T-helper 1 cell (primary cell): ENCODE data around the gene CYP27B1.

Experiments
- DNase-seq, 5 donors: peaks; one replicate each; pipeline ENCODE4 v3.0.0-alpha.2; 2012 to 2020
- total RNA-seq, 4 donors: gene quantifications; one replicate each; lab custom pipeline; 2026; lab: John Stamatoyannopoulos, UW

CYP27B1 gene, protein sequence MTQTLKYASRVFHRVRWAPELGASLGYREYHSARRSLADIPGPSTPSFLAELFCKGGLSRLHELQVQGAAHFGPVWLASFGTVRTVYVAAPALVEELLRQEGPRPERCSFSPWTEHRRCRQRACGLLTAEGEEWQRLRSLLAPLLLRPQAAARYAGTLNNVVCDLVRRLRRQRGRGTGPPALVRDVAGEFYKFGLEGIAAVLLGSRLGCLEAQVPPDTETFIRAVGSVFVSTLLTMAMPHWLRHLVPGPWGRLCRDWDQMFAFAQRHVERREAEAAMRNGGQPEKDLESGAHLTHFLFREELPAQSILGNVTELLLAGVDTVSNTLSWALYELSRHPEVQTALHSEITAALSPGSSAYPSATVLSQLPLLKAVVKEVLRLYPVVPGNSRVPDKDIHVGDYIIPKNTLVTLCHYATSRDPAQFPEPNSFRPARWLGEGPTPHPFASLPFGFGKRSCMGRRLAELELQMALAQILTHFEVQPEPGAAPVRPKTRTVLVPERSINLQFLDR
- total RNA-seq, result 0.46 to 1.9 (median 0.72) reads per million in 4 donors

DNA sequence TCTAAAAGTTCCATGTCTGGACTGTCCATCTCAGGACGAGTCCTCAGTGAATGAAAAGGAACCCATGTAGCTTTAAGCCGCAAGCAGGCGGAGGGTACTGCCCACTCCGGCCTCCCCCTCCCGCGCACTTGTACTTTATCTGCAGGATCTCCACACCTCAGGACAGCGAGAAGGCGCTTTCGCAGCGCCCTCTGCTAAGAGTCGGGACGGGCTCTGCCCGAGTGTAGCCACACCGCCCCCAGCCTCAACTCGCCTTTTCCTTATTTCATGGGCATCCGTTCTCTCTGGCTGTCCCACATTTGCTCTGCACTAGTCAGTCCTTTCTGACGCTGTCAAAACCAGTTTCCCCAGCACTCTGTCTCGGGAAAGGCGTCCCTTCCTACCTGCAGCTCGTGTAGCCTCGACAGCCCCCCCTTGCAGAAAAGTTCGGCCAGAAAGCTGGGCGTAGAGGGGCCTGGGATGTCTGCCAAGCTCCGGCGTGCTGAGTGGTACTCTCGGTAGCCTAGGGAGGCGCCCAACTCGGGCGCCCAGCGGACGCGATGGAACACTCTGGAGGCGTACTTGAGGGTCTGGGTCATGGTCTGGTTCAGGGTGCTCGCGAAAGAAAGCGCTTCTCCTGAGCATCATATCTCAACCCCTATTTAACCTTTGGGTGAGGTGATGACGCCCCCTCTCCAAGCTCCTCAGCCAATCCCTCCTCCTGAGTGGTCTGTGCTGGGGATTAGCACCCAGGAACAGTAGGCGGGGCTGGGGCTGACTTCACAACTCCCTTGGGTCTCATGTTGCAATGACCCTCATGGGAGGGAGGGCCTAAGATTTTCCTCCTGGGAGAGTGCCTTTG is at the start of gene CYP27B1:
Gene CYP27B1, minus strand, starts transcription at position 615 of the 841 bp plus-strand sequence. Its CDS starts 37 bp downstream, at position 578.
- no peak for DNase-seq

DNA sequence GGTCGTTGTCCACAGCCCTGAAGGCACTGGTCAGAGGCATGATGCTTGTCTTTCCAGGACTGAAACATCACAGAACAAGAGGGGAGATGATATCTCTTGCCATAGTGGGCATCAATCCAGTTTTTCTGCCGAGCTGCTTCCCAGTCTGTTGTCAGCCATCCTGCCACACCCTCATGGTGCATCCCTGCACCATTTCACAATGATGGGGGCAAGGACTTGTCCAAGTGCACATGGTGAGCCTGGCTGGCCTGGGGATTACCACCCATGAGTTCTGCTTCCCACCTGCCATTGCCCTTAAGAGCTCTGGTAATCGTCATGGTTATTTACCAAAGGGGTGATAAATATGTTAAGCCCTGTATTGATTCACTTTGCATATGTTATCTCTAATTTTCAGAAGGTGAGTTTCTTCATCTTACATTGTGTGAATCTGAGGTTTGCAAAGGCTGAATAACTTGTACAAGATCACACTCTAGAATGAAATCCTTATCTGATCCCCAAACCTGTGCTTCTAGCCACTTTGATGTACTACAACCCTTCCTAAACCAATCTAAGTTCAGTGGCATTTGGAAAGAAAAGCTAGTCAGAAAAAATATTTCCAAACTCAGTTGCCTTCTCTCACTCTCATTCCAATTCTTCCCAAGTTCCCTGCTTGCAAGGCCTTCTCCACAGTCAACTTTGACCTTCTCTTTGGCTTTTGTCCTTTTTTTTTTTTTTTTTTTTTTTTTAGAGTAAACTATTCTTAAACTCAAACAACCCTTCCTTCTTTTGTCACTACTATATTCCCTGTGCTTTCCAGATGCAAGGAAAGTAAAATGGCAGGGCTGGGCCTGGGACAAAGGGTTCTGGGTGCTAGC is 49.4 kb upstream of the CYP27B1 start:
- no peak for DNase-seq

DNA sequence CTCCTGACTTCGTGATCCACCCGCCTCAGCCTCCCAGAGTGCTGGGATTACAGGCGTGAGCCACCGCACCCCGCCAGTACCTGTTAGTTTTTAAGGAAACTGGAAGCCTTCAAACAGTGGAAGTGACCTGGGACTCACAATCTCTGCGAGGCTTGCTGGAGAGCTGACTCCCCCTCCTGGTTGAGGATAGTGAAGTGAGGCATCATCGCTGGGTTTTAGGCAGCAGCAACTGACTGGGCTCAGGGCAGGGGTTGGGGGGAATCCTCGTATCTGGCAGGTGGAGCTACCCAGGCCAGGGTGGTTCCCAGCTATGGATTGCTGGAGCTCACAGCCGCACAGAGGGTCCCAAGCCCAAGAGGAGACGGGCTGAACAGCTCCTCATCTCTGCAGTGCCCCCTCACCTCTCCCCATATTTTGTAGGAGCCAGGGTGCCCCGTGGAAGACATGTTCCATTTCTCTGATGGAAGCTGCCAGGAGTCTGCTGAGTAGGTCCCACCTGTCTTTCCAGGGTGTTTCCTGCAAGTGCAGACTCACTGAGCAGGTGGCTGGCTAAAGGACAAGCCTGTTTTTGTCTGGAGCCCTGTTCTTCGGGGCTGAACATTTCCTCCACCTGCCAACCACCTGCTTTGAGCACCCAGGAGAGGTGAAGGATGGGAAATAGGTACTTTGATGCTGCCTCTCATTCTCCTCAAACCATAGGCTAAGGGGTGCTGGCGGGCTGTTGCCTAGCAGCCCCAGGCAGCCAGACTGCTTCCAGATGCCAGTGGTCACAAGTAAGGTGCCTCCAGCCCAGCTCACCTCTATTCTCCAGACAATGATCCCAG is 48.5 kb upstream of the CYP27B1 start:
- peak in 1 of 5 donors; percentile 12 for DNase-seq

DNA sequence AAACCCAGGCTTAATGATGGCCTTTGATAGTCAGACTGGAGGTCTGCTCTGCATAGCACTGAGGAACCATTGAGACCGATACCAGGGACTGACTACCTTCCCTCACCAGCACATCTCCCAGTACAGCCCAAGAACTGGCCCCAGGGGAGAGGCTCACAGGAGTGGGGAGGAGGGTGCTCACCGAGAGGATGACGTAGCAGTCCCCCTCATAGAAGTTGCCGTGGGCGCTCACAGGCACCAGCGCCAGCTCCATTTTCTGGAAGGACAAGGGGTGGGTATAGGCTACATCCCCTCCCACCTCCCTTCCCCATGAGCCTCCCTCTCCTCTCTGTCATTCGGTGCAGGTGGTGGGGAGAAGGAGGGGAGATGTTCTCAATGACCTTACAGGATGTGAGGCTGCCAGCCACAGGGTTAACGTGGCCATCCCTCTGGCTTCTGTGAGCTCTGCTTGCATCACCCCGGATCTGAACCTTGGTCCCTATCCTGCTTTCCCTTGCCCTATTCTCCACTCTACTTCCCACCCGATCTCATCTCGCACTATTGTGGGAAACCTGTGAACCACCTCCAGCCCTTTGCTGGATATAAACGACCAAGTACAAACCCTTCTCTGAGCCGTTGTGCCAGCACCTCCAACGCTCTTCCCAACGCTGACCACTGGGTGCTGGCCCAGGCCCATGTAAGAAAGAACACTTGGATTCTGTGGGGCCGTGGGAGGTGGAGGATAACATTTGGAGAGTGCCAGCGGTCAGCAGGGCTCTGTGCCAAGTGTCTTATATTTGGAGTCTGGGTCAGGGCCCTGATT is 47.3 kb upstream of the CYP27B1 start:
- DNase-seq, result no peak

DNA sequence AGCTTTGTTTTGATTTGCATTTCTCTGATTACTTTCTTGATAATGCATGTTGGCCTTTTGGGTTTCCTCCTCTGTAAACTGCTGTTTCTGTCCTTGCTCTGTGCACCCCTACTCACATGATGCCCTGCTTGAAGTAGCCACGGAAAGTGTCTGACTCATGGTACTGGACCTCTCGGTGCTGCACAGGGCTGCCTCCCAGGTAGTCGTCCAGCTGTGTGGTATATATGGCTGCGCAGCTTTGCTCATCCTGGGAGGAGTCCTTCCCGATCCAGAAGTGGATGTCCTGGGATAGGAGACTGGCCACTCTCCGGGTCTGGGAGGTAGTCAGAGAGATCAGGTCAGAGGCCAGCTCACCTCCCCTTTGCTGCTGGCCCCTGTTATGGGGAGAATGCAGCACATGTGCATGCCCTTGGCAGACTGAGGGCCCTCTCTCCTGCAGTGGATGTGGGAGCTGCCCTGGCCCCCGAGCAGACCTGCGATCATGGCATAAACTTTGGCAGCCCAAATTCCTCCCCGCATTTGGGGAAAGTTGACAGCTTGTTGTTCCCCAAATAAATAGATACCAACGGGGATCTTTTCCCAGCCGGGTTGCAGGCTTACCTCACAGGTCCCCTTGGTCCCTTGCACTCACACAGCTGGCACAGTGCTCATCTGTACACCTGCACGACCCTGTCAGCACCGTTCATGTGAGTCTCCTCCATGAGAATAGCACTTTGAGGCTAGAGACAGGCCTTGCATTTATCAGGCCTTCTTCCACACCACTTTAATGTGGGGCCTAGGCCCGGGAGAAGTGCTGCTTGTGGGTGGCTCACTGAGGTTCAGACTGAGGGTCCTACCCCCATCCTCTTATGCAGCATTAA is 46.5 kb upstream of the CYP27B1 start:
- DNase-seq, result no peak

DNA sequence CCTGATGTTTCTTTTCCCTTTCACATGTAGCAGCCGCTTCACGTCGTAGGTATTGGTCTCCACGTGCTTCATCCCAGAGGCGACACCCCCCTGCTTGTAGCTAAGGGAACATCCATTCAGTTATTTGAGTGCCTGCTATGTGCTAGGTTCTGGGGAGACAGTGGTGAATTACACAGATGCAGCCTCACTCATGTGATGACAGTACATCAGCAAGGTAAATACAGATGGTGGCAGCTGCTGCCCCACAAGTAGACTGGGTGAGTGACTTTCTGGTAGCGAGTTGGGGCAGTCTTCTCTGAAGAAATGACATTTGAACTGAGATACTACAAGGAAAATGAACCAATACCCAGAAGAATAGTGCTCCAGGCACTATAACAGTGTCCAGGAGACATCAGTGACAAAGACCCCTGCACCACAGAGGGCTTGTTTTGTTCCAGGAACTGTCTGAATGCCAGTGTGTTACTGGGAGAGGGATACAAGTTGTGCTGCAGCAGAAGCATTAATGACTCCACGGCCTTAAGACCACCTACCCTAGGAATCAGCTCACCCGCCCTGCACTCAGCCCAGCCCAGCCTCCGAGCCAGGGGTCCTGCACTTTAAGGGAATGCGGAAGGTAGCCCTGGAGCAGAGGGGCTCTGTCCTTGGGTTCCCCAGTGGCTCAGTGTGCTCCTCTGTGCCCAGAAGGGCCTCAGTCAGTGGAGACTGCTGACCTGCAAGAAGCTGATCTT is 44.3 kb upstream of the CYP27B1 start:
- no peak for DNase-seq

DNA sequence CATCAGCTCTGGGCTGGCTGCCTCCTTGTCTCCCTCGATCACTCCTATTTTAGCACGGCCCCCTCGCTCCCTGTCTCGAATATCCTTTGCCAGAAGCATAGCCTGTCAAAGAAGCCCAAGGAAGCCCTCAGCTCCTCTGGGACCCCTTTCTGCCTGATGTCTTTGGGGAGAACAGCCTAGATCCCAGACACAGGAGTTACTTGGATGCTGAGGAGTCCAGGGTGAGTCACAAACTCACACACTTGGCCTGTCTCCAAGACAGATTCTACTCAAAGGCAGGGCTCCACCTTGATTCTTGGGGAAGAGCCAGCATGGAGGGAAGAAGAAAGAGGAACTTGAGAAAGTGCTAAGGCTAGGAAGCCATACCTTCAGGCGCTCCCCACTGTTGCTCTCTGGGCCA is 43.6 kb upstream of the CYP27B1 start:
- no peak for DNase-seq

DNA sequence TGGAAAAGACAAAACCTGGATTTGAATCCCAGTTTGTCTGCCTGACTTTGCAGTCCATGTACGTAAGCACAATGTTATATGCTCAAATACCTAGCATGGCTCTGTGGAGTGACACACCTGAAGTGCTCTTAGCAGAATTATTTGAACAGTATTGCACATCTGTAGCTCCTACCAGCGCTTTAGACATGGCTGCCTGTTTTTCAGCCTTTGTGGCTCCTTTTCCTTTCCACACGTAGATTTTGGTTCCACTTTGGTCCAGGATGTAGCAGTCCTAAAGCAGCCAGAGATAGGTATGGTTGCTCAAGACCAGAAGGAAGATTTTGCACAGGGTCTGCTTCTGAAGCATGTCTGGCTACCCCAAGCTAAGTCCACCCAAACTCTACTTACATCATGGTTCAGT is 42.5 kb upstream of the CYP27B1 start:
- no peak for DNase-seq

DNA sequence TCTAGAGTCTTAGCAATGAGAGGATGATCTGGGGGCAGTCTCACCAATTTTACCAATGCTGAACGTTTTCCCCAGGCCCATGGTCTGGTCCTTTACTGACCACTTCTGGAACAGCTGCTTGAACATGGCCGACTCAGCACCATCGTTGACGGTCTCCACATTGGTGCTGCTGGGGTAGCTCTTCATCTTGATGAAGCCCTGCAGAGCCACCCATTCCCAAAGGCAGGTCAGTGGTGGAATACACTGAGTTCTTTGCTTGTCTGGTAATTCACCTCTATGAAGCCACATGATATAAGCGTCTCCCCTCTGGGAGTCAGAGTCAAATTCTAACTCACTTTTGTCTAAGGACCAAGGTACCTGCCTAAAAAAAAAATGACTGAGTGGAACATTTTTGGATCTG is 41.5 kb upstream of the CYP27B1 start:
- no peak for DNase-seq

DNA sequence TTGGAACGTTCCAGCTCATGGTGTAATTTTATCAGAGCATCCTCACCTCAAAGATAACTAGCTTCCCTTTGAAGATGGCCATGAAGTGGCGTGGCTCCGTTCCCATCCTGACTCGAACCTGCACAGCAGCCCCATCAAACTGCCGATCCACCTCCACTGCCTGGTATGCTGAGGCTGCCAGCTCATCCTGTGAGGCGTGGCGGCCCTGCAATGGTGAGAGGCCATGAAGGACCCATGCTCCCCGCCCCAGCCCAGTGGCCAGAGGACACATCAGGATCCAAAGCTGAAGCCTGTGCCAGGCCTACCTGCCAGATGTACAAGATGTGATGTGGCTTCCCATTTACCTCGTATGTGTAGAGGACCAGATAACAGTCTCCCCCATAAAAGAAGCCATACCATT is 40.4 kb upstream of the CYP27B1 start:
- no peak for DNase-seq

DNA sequence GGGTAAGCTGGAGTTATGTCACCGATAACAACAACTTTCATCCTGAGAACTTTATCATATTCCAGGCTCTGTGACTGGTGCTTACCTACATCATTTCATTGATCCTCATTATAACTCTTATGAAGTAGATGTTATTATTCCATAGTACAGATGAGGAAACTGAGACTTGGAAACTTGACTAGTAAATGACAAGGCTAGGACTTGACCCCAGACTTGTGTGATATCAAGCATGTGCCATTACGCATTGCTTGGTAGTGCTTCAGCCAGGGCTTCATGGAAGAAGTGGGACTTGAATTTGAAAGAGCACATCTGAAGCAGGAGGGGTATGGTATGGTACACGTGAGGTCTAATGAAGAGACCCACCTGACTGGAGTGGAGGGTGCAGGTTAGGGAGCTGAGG is 39.8 kb upstream of the CYP27B1 start:
- DNase-seq, result no peak

DNA sequence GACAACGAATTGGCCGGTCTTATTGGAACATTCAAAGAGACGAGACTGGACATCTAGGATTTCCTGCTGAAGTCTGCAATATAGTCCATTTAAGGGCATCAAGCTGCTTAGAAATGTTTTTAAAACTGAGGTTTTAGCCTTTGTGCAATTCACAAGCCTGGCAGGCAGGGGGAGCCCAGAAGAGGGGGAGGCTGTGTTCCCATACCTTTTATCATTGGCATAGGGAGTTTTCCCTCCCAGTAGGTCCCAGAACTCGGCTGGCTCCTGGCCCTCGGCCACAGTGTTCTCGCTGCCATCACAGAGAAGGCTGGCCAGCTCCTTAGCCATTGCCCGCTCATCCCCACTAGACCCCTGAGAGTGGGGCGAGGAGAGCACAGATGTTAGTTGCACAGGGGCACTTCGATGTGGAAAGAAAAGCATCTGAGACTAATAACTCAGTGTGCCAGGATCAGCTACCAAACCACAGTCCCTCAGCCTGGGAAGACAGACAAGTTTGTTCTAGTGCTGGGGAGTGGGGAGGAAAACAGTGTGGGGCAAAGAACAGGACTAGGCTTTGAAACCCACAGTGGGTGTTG is 36.5 kb upstream of the CYP27B1 start:
- DNase-seq, result peak in 2 of 5 donors; percentile 12 to 24

DNA sequence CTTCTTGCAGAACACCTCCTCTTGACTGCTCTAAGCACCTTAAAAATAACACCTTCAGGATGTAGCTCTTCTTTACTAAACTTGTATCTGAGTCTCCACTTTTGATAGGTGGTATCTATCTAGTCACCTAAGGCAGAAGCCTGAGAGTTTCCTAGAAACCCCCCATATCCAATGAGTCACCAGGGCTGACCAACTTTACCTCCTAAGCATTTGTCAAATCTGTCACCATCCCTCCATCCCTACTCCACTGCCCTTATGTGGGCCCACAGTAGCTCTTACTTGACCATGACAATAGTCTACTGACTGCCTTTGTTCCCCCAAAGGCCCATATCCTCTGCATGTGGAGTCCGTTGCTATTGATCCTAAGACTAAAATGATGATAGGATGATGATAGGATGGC is 35.7 kb upstream of the CYP27B1 start:
- DNase-seq, result no peak

DNA sequence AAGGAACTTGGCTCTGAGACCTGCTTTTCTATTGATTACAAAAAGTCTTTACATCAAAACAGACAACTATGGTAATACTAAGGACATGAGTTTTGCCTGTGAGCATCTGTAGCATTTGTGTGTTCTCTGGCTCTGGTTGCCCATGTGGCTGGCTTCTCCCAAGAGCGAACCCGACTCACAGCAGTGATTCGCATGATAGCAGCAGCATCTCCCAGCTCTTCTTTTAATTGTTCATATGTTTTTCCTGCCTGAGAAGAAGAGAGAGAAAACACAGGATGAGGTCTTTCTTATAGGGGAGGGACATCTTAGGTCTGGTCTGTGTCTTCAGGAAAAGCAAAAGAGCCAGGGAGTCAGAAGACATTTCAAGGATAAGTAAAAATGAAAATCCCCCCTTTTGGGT is 34.1 kb upstream of the CYP27B1 start:
- no peak for DNase-seq

DNA sequence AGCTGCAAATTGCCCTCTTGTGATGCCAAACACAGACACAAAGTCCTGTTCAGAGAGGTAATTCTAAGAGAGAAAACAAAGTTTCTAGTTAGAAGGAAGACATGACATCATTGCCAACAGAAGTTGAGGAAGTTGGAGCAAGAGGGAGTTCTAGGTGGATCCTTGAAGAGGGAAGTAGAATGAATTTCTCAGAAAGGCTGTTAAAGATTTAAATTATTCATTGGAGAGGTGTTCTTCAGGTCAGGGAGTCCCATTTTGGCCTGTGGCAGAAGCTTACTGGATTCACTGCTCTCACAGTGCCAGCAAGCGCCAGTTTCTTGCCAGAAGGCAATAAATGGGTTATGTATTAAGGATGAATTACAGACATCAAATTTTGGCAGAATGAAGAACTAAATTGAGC is 31.1 kb upstream of the CYP27B1 start:
- DNase-seq, result no peak

DNA sequence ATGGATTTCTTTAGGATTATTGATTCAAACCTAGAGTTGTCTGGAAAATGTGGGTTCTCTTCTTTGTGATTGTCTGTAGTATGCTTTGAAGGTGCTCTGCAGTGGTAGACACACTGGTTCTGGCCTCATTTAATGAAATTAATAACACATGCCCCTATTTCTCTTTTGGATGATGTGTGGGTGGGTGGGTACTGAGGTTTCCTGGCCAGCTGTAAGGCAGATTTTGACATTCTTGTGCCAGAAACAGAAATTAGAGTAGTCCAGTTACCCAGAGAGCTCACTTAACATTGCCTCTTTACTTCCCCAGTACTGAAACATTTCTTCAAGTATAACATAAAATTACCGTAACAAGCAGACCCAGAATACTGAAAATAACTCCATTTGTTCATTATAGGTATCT is 30.1 kb upstream of the CYP27B1 start:
- DNase-seq, result no peak

DNA sequence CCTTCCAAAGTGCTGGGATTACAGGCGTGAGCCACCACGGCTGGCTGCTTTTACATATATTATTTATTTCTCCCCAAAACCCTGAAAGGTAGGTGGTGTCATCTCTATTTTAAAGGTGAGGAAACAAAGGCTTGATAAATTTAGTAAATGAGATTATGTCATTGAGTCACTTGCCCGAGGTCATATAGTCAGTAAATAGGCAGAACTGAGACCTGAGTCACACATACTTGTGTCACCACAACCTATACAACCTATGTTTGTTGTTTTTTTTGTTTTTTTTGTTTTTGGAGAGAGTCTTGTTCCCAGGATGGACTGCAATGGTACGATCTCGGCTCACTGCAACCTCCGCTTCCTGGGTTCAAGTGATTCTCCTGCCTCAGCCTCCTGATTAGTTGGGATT is 28.5 kb upstream of the CYP27B1 start:
- DNase-seq, result no peak

DNA sequence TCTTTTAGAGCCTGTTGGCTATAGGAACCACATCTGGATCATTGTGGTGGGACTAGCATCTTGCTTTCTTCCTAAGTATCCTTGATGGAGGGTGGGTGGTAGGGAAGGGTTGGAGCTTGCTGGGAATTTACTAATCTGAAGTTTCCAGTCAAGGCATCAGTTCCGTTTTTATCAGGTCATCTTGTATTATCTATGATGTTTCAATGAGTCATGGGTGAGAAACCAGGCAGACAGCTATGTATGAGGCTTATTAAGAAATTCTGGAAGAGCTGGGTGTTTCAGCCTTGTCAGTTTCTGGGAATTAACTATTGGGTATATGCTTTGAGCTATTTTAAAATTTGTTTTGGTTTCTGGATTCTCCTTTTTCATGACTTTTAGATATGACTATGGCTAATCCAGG is 27.0 kb upstream of the CYP27B1 start:
- no peak for DNase-seq

DNA sequence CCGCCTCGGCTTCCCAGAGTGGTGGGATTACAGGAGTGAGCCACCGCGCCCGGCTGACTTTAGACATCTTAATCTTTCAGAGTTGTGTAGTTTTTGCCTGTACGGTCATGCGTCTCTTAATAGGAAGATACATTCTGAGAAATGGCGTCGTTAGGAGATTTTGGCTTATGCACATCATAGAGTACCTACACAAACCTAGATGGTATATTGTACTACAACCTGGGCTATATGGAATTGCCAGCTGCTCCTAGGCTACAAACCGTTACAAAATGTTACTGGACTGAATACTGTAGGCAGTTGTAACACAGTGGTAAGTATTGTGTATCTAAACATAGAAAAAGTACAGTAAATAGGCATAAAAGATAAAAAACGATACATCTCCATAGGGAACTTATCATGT is 17.0 kb upstream of the CYP27B1 start:
- no peak for DNase-seq
